CD4-positive, alpha-beta memory T cell (primary cell): ENCODE measurements around the gene CFAP58. TPM values are rescaled to one million over a fixed set of nuclear protein-coding genes. Genes with fewer than 3 reads are reported as not detected.

Experiments used
- CTCF ChIA-PET: fragments of 350-600 bp; sonication (Branson Sonifier 250); formaldehyde crosslinking; loops from one replicate; lab custom pipeline; 2021; ENCODE audit warnings: inconsistent platforms; ENCODE audit not compliant: partially characterized antibody; lab: Charles Lee
- POLR2A ChIA-PET: fragments of 350-600 bp; sonication (Branson Sonifier 250); formaldehyde crosslinking; loops from one replicate; lab custom pipeline; 2021; ENCODE audit not compliant: partially characterized antibody; lab: Charles Lee
- DNase-seq, 5 donors: peaks; one replicate each; pipeline versions ENCODE4 v3.0.0 to v3.0.0-alpha.2; 2020 to 2022; ENCODE audit warnings: mixed read lengths in 1 of 5
- H3K27ac ChIP-seq: one replicate; pipeline ENCODE4 v1.7.0; 2013; ENCODE audit warnings: low read depth, low read length
- H3K27me3 ChIP-seq: 2 replicates; pipeline ENCODE4 v1.7.0; 2013; ENCODE audit warnings: mild to moderate bottlenecking, low read length, moderate library complexity; ENCODE audit not compliant: insufficient read depth
- H3K36me3 ChIP-seq: 2 replicates; pipeline ENCODE4 v1.7.0; 2013; ENCODE audit warnings: mild to moderate bottlenecking, low read length, moderate library complexity; ENCODE audit not compliant: insufficient read depth
- H3K4me1 ChIP-seq: 2 replicates; pipeline ENCODE4 v1.7.0; 2013; ENCODE audit warnings: mild to moderate bottlenecking, low read length, moderate library complexity; ENCODE audit not compliant: insufficient read depth
- H3K4me3 ChIP-seq, 2 donors: one replicate each; pipeline ENCODE4 v1.7.0; 2013; ENCODE audit warnings: low read length in 2 of 2, mild to moderate bottlenecking in 1 of 2
- H3K9me3 ChIP-seq, 2 donors: one replicate each; pipeline ENCODE4 v1.7.0; 2013; ENCODE audit warnings: low read length in 2 of 2, control low read depth in 1 of 2; ENCODE audit not compliant: control insufficient read depth in 1 of 2
- H3K27ac Mint-ChIP-seq, 7 donors: one replicate each; pipeline ENCODE4 v1.8.0; 2020 to 2021; ENCODE audit warnings: mixed read lengths in 7 of 7, mild to moderate bottlenecking in 6 of 7, inconsistent platforms in 3 of 7, moderate library complexity in 3 of 7
- H3K27me3 Mint-ChIP-seq, 2 donors: one replicate each; pipeline ENCODE4 v1.8.0; 2020 to 2021; ENCODE audit warnings: mixed read lengths in 2 of 2
- H3K36me3 Mint-ChIP-seq, 2 donors: one replicate each; pipeline ENCODE4 v1.8.0; 2020 to 2021; ENCODE audit warnings: mixed read lengths in 2 of 2, inconsistent platforms in 1 of 2, mild to moderate bottlenecking in 1 of 2
- H3K4me1 Mint-ChIP-seq, 4 donors: one replicate each; pipeline ENCODE4 v1.8.0; 2020 to 2021; ENCODE audit warnings: mixed read lengths in 4 of 4, mild to moderate bottlenecking in 1 of 4
- H3K4me3 Mint-ChIP-seq, 8 donors: one replicate each; pipeline ENCODE4 v1.8.0; 2020 to 2021; ENCODE audit warnings: mixed read lengths in 8 of 8, mild to moderate bottlenecking in 7 of 8, moderate library complexity in 6 of 8, inconsistent platforms in 3 of 8
- H3K9me3 Mint-ChIP-seq, 8 donors: one replicate each; pipeline ENCODE4 v1.8.0; 2020 to 2021; ENCODE audit warnings: mixed read lengths in 8 of 8, mild to moderate bottlenecking in 5 of 8, inconsistent platforms in 3 of 8, moderate library complexity in 1 of 8
- intact Hi-C: fragments of 100-400 bp; cut with micrococcal nuclease; formaldehyde crosslinking; loops from one replicate; pipeline ENCODE4 v1.15.1; 2023
- polyA plus RNA-seq, 2 donors: library from polyadenylated mRNA; unstranded; fragments of 300-500 nt; fragmentation: Illumina TruSeq; gene quantifications; one replicate each; pipeline ENCODE4 v1.2.3, GENCODE V29; 2021
- total RNA-seq, 2 experiments: library from RNA; stranded (reverse); gene quantifications; one replicate each; pipeline ENCODE4 v1.2.3, GENCODE V29; 2021

The CFAP58 gene
- total and polyA plus RNA-seq, 4 experiments from 2014 or later = not detected

DNA sequence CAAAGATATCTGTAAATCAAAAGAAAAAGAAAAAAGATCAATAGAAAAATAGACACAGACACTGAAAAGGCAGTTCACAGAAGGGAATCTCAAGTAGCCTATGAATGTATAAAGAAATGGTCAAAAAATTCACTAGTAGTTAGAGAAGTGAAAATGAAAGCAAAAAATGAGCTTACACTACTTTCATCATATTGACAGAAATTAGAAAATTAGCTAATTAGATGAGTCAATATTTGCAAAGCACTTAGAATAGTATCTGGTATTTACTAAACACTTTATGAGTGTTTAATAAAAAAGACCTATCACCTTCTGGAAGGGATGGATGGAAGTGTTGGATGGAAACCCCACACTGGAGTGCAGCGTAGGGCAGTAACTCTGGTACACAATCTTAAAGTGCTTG is 1.7 kb upstream of the CFAP58 start:
- H3K4me1 Mint-ChIP-seq = peaks cover 4 to 19% (median 15%) of the 10 kb centered on the region in 4 donors
- H3K27me3 ChIP-seq = no peaks in the 10 kb centered on the region
- ChIA-PET POLR2A (interaction anchor here (0.7 to 6.1 kb wide), 5 partner anchors 14 to 83 kb away, joined by 3 to 74 read pairs (median 5); partner anchors contain the start of genes GSTO2 and ITPRIP), CTCF (interaction anchor here (0.9 to 11.8 kb wide), 13 partner anchors 9 to 80 kb away, joined by 4 to 481 read pairs (median 26); partner anchors contain the start of gene ITPRIP)
- H3K36me3 ChIP-seq = no peaks in the 10 kb centered on the region
- H3K27me3 Mint-ChIP-seq = no peaks in the 10 kb centered on the region
- intact Hi-C loops = loop anchor here (1.0 to 2.0 kb wide), 2 partner anchors 23 to 30 kb away; no protein-coding TSS in a partner anchor
- H3K4me3 Mint-ChIP-seq = peak overlapping the region in 5 of 8 donors; percentile 41 to 72 (median 61)
- no peak overlapping the region for H3K27ac ChIP-seq
- H3K36me3 Mint-ChIP-seq = no peaks in the 10 kb centered on the region
- peaks cover 33% of the 10 kb centered on the region for H3K4me1 ChIP-seq
- H3K27ac Mint-ChIP-seq = peak overlapping the region in 4 of 7 donors; percentile 61 to 83 (median 68)
- no peaks in the 10 kb centered on the region for H3K9me3 Mint-ChIP-seq
- no peak for DNase-seq
- no peaks in the 10 kb centered on the region for H3K9me3 ChIP-seq
- no peak overlapping the region for H3K4me3 ChIP-seq

DNA sequence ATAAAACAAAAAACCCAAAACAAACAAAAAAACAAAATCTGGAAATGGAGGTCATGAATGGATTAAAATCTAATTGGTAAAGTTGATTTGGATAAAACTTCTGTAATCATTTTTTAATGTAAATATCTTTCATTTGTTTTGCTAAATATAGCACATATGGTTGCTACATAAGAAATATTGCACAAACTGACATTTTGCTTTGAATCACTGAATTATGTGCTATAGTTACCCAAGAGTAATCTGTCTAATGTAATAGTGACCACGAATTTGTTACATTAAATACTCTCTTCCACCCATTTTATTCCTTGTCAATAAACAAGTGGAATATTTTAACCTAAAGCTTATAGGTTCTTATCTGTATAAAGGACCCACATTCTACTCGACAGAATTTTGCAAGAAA is 6.2 kb downstream of the CFAP58 start:
- no peaks in the 10 kb centered on the region for H3K36me3 ChIP-seq
- H3K27ac ChIP-seq = no peak overlapping the region
- Mint-ChIP-seq H3K27ac (no peak overlapping the region), H3K36me3 (no peaks in the 10 kb centered on the region), H3K4me3 (no peak overlapping the region), H3K27me3 (peaks cover 6 to 12% of the 10 kb centered on the region in 2 donors), H3K4me1 (no peaks in the 10 kb centered on the region), H3K9me3 (peaks cover 0 to 4% (median 0%) of the 10 kb centered on the region in 8 donors)
- no peak for DNase-seq
- no peaks in the 10 kb centered on the region for H3K27me3 ChIP-seq
- H3K4me1 ChIP-seq = no peaks in the 10 kb centered on the region
- H3K9me3 ChIP-seq = no peaks in the 10 kb centered on the region
- POLR2A ChIA-PET = no interaction called here
- intact Hi-C loops = no loop called here
- CTCF ChIA-PET = interaction anchor here (1.1 kb wide), 1 partner anchor 68 kb away, joined by 4 read pairs; no protein-coding TSS in a partner anchor
- H3K4me3 ChIP-seq = no peak overlapping the region

DNA sequence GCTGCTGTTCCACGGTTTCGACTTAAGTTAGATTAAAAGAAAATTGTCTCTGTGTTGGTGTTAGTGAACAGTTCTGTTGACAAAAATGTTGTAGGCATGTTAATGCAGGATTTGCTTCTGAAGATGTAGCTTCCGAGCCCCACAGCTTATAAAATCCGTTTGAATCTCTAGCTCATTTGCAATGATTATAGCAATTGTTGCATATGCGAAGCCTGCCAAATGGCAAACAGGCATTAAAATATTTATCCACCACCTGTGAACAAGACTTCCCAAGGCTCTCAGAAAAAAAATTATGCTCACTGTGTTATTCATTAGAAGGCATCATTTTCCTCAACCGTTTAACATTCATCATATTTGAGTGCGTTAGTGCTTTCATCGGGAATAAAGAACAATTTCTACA is 14.3 kb downstream of the CFAP58 start:
- Mint-ChIP-seq H3K27ac (no peak overlapping the region), H3K36me3 (no peaks in the 10 kb centered on the region), H3K27me3 (peaks cover 20 to 26% of the 10 kb centered on the region in 2 donors), H3K4me3 (no peak overlapping the region), H3K9me3 (peaks cover 0 to 8% (median 4%) of the 10 kb centered on the region in 8 donors), H3K4me1 (no peaks in the 10 kb centered on the region)
- H3K27me3 ChIP-seq = peaks cover 4% of the 10 kb centered on the region
- intact Hi-C loops = no loop called here
- H3K4me1 ChIP-seq = no peaks in the 10 kb centered on the region
- ChIA-PET POLR2A (no interaction called here), CTCF (interaction anchor here (1.1 to 1.8 kb wide), 4 partner anchors 14 to 338 kb away, joined by 3 to 4 read pairs (median 4); partner anchors contain the start of gene CFAP58)
- no peak for DNase-seq
- no peak overlapping the region for H3K4me3 ChIP-seq
- H3K27ac ChIP-seq = no peak overlapping the region
- no peaks in the 10 kb centered on the region for H3K36me3 ChIP-seq
- no peaks in the 10 kb centered on the region for H3K9me3 ChIP-seq

DNA sequence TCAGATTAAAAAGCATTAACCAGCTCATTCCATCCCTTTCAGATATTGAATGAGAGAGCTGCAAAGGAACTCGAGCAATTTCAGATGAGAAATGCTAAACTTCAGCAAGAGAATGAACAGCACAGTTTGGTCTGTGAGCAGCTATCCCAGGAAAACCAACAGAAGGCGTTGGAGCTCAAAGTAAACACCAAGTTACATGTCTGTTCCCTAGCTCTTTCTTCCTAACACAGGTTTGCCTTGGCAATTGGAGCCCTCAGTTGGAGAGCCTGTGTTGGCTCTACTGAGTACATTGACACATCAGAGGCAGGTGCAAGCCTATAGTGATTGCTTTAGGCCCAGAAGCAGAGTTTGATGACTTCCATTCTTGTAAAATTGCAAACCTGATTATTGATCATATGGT is 14.7 kb downstream of the CFAP58 start:
- CTCF ChIA-PET = interaction anchor here (1.1 to 1.8 kb wide), 3 partner anchors 15 to 339 kb away, joined by 3 to 4 read pairs (median 4); partner anchors contain the start of gene CFAP58
- Histone ChIP-seq H3K36me3 (no peaks in the 10 kb centered on the region), H3K27me3 (peaks cover 4% of the 10 kb centered on the region), H3K4me3 (no peak overlapping the region), H3K4me1 (no peaks in the 10 kb centered on the region), H3K9me3 (no peaks in the 10 kb centered on the region), H3K27ac (no peak overlapping the region)
- peaks cover 19 to 25% of the 10 kb centered on the region in 2 donors for H3K27me3 Mint-ChIP-seq
- POLR2A ChIA-PET = no interaction called here
- peaks cover 0 to 8% (median 4%) of the 10 kb centered on the region in 8 donors for H3K9me3 Mint-ChIP-seq
- no peak overlapping the region for H3K27ac Mint-ChIP-seq
- H3K4me1 Mint-ChIP-seq = no peaks in the 10 kb centered on the region
- DNase-seq = no peak
- H3K4me3 Mint-ChIP-seq = no peak overlapping the region
- H3K36me3 Mint-ChIP-seq = no peaks in the 10 kb centered on the region
- intact Hi-C loops = no loop called here

DNA sequence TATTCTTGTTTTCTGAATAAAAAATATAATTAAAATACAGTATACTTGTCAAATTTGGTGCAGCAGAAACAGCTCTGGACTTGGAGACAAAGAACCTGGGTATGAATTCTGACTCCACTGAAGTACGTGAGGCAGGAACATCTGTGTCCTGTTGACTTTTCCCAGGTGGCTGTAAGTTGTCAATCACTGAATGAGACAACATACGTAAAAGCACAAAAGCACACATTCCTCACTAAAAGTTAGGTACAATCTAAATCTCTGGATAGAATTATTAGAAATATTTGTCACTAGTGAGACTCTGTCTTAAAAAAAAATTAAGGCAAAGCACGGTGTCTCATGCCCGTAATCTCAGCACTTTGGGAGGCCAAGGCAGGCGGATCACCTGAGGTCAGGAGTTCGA is 18.1 kb downstream of the CFAP58 start:
- Histone ChIP-seq H3K27ac (no peak overlapping the region), H3K9me3 (no peaks in the 10 kb centered on the region), H3K4me3 (no peak overlapping the region), H3K27me3 (peaks cover 3% of the 10 kb centered on the region), H3K36me3 (no peaks in the 10 kb centered on the region), H3K4me1 (no peaks in the 10 kb centered on the region)
- intact Hi-C loops = no loop called here
- H3K27me3 Mint-ChIP-seq = peaks cover 17 to 29% of the 10 kb centered on the region in 2 donors
- H3K4me3 Mint-ChIP-seq = no peak overlapping the region
- ChIA-PET POLR2A (no interaction called here), CTCF (no interaction called here)
- H3K4me1 Mint-ChIP-seq = no peaks in the 10 kb centered on the region
- H3K36me3 Mint-ChIP-seq = no peaks in the 10 kb centered on the region
- H3K27ac Mint-ChIP-seq = no peak overlapping the region
- no peak for DNase-seq
- peaks cover 0 to 8% (median 3%) of the 10 kb centered on the region in 8 donors for H3K9me3 Mint-ChIP-seq

DNA sequence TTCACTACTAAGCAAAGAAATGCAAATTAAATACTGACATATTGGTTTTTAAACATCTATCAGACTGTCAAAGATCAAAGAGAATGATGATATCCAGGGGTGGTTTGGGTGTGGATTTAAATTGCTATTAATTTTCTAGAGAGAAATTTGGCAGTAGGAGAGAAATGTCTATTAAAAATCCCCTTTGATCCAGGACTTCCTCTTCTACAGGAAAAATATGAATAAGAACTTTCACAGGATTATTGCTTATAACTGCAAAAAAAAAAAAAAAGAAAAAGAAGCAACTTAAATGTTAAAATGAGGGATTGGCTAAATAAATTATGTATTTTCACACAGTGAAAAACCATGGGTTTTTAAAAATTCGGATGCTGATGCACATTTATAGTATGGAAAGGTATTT is 21.0 kb downstream of the CFAP58 start:
- Histone ChIP-seq H3K9me3 (no peaks in the 10 kb centered on the region), H3K4me3 (no peak overlapping the region), H3K27ac (no peak overlapping the region), H3K4me1 (no peaks in the 10 kb centered on the region), H3K36me3 (no peaks in the 10 kb centered on the region), H3K27me3 (peaks cover 3% of the 10 kb centered on the region)
- no peak for DNase-seq
- Mint-ChIP-seq H3K9me3 (peaks cover 0 to 8% (median 3%) of the 10 kb centered on the region in 8 donors), H3K36me3 (no peaks in the 10 kb centered on the region), H3K4me1 (peaks cover 0 to 7% (median 0%) of the 10 kb centered on the region in 4 donors), H3K4me3 (no peak overlapping the region), H3K27ac (peak overlapping the region in 1 of 7 donors; percentile 41), H3K27me3 (peaks cover 14 to 21% of the 10 kb centered on the region in 2 donors)
- POLR2A ChIA-PET = no interaction called here
- CTCF ChIA-PET = interaction anchor here (1.3 kb wide), 1 partner anchor 21 kb away, joined by 3 read pairs; the partner anchor contains the start of gene CFAP58
- intact Hi-C loops = no loop called here

DNA sequence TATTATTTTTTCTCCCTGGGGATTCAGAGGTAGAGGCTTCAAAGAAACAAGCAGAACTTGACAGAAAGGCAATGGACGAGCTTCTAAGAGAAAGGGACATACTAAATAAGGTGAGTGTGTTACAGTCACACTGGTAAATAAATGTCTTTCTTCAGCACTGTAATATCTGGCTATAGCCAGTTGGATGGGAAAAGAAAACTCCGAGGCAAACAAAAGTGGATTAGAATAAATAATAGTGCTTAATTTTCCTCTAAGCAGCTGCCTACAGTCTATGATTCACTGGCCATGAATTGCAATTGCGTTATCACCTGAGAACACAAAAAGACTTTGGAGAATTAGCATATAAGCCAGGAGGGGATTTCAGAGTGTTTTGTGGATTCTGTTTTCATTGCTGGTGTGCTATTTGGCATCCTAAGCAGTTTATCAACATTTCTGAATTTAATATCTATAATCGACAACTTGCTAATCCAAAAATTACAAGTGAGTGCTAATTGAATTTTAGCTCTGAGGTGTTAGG is 23.2 kb downstream of the CFAP58 start:
- H3K4me3 Mint-ChIP-seq = no peak overlapping the region
- no peaks in the 10 kb centered on the region for H3K9me3 ChIP-seq
- no peaks in the 10 kb centered on the region for H3K9me3 Mint-ChIP-seq
- no peak for DNase-seq
- no peak overlapping the region for H3K27ac ChIP-seq
- peaks cover 17 to 27% of the 10 kb centered on the region in 2 donors for H3K27me3 Mint-ChIP-seq
- intact Hi-C loops = no loop called here
- ChIA-PET POLR2A (no interaction called here), CTCF (no interaction called here)
- no peaks in the 10 kb centered on the region for H3K36me3 ChIP-seq
- peaks cover 3% of the 10 kb centered on the region for H3K27me3 ChIP-seq
- H3K36me3 Mint-ChIP-seq = no peaks in the 10 kb centered on the region
- H3K4me1 ChIP-seq = no peaks in the 10 kb centered on the region
- H3K4me1 Mint-ChIP-seq = peaks cover 0 to 7% (median 0%) of the 10 kb centered on the region in 4 donors
- no peak overlapping the region for H3K27ac Mint-ChIP-seq
- H3K4me3 ChIP-seq = no peak overlapping the region
